ENCODE data around the gene ATP8A2. TPM values are rescaled to one million over a fixed set of nuclear protein-coding genes. Genes with fewer than 3 reads are reported as not detected.

Gene ATP8A2
- total and polyA plus RNA-seq, 2 of the 8 experiments (the other 6 are each of a cell fraction or from before 2014, with no cell fraction given) = 2.4 to 8.3 TPM

DNA sequence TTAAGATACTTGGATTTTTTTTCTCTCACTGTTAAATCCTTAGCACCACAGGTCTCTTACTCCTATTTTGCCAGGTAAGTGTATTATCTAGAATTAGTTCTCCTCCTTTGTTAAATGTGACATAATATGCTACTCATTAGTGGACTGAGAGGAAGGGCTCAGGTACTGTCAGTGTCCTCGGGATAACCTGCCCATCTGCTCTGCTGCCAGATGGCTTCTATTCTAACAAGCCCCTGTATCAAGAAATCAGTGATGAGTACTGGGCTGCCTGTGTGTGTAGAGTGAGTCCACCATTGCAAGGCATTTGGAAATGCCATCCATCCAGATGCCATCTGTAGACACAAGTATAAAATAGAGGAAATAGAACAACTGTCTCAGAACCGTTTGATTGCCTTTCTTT lies 209.6 kb downstream of the ATP8A2 start (continued):
- TF ChIP-seq, protein P1, sequence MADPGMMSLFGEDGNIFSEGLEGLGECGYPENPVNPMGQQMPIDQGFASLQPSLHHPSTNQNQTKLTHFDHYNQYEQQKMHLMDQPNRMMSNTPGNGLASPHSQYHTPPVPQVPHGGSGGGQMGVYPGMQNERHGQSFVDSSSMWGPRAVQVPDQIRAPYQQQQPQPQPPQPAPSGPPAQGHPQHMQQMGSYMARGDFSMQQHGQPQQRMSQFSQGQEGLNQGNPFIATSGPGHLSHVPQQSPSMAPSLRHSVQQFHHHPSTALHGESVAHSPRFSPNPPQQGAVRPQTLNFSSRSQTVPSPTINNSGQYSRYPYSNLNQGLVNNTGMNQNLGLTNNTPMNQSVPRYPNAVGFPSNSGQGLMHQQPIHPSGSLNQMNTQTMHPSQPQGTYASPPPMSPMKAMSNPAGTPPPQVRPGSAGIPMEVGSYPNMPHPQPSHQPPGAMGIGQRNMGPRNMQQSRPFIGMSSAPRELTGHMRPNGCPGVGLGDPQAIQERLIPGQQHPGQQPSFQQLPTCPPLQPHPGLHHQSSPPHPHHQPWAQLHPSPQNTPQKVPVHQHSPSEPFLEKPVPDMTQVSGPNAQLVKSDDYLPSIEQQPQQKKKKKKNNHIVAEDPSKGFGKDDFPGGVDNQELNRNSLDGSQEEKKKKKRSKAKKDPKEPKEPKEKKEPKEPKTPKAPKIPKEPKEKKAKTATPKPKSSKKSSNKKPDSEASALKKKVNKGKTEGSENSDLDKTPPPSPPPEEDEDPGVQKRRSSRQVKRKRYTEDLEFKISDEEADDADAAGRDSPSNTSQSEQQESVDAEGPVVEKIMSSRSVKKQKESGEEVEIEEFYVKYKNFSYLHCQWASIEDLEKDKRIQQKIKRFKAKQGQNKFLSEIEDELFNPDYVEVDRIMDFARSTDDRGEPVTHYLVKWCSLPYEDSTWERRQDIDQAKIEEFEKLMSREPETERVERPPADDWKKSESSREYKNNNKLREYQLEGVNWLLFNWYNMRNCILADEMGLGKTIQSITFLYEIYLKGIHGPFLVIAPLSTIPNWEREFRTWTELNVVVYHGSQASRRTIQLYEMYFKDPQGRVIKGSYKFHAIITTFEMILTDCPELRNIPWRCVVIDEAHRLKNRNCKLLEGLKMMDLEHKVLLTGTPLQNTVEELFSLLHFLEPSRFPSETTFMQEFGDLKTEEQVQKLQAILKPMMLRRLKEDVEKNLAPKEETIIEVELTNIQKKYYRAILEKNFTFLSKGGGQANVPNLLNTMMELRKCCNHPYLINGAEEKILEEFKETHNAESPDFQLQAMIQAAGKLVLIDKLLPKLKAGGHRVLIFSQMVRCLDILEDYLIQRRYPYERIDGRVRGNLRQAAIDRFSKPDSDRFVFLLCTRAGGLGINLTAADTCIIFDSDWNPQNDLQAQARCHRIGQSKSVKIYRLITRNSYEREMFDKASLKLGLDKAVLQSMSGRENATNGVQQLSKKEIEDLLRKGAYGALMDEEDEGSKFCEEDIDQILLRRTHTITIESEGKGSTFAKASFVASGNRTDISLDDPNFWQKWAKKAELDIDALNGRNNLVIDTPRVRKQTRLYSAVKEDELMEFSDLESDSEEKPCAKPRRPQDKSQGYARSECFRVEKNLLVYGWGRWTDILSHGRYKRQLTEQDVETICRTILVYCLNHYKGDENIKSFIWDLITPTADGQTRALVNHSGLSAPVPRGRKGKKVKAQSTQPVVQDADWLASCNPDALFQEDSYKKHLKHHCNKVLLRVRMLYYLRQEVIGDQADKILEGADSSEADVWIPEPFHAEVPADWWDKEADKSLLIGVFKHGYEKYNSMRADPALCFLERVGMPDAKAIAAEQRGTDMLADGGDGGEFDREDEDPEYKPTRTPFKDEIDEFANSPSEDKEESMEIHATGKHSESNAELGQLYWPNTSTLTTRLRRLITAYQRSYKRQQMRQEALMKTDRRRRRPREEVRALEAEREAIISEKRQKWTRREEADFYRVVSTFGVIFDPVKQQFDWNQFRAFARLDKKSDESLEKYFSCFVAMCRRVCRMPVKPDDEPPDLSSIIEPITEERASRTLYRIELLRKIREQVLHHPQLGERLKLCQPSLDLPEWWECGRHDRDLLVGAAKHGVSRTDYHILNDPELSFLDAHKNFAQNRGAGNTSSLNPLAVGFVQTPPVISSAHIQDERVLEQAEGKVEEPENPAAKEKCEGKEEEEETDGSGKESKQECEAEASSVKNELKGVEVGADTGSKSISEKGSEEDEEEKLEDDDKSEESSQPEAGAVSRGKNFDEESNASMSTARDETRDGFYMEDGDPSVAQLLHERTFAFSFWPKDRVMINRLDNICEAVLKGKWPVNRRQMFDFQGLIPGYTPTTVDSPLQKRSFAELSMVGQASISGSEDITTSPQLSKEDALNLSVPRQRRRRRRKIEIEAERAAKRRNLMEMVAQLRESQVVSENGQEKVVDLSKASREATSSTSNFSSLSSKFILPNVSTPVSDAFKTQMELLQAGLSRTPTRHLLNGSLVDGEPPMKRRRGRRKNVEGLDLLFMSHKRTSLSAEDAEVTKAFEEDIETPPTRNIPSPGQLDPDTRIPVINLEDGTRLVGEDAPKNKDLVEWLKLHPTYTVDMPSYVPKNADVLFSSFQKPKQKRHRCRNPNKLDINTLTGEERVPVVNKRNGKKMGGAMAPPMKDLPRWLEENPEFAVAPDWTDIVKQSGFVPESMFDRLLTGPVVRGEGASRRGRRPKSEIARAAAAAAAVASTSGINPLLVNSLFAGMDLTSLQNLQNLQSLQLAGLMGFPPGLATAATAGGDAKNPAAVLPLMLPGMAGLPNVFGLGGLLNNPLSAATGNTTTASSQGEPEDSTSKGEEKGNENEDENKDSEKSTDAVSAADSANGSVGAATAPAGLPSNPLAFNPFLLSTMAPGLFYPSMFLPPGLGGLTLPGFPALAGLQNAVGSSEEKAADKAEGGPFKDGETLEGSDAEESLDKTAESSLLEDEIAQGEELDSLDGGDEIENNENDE (IDR thresholded peaks at IDR 0.05; ENCODE audit: insufficient replicate concordance, low read length) = no peak
- TF ChIP-seq SIN3A (conservative IDR thresholded peaks at IDR 0.05 in 1 of 2, IDR thresholded peaks at IDR 0.05 in 1 of 2; ENCODE audit: low read depth in 1 of 2, low read length in 2 of 2) (no peak), RBBP5 (IDR thresholded peaks at IDR 0.05; ENCODE audit: borderline replicate concordance, low read depth, low read length) (no peak), MAFK (IDR thresholded peaks at IDR 0.05; ENCODE audit: low read depth, low read length) (no peak), GTF2F1 (IDR thresholded peaks at IDR 0.05; ENCODE audit: borderline replicate concordance, low read depth, low read length) (no peak), POLR2A (IDR thresholded peaks at IDR 0.05; ENCODE audit: control extremely low read depth in 1 of 2, low read depth in 2 of 2, low read length in 2 of 2) (no peak), TCF12 (IDR thresholded peaks at IDR 0.05; ENCODE audit: low read depth, low read length) (no peak), HDAC2 (IDR thresholded peaks at IDR 0.05; ENCODE audit: borderline replicate concordance in 1 of 2, low read depth in 2 of 2, low read length in 2 of 2) (no peak), YY1 (IDR thresholded peaks at IDR 0.05; ENCODE audit: low read depth, low read length) (no peak)
- TF ChIP-seq, protein P2, sequence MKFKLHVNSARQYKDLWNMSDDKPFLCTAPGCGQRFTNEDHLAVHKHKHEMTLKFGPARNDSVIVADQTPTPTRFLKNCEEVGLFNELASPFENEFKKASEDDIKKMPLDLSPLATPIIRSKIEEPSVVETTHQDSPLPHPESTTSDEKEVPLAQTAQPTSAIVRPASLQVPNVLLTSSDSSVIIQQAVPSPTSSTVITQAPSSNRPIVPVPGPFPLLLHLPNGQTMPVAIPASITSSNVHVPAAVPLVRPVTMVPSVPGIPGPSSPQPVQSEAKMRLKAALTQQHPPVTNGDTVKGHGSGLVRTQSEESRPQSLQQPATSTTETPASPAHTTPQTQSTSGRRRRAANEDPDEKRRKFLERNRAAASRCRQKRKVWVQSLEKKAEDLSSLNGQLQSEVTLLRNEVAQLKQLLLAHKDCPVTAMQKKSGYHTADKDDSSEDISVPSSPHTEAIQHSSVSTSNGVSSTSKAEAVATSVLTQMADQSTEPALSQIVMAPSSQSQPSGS (IDR thresholded peaks at IDR 0.05; ENCODE audit: low read length) = no peak

Data from H1 (cell line).